Osteoblast (primary cell): ENCODE data around the gene HPCAL4. TPM values are rescaled to one million over a fixed set of nuclear protein-coding genes. Genes with fewer than 3 reads are reported as not detected.

Experiments
- DNase-seq: peaks from one replicate; pipeline ENCODE4 v3.0.0; 2011; ENCODE audit warnings: low spot score, mixed read lengths; ENCODE audit not compliant: insufficient read length; ENCODE audit errors: missing footprints
- H2AFZ ChIP-seq: 2 replicates; pipeline ENCODE4 v1.6.0; 2011; ENCODE audit warnings: mild to moderate bottlenecking, low read length
- H3K27ac ChIP-seq: 2 replicates; pipeline ENCODE4 v1.5.1; 2011; ENCODE audit warnings: mild to moderate bottlenecking, low read depth, low read length, moderate library complexity
- H3K27me3 ChIP-seq: 2 replicates; pipeline ENCODE4 v1.6.0; 2012; ENCODE audit warnings: mild to moderate bottlenecking, control low read depth, inconsistent platforms, low read length, moderate library complexity; ENCODE audit not compliant: insufficient read depth
- H3K36me3 ChIP-seq: 2 replicates; pipeline ENCODE4 v1.5.1; 2011; ENCODE audit warnings: mild to moderate bottlenecking, low read length, control low read depth, moderate library complexity; ENCODE audit not compliant: insufficient read depth
- H3K4me1 ChIP-seq: 2 replicates; pipeline ENCODE4 v1.5.1; 2011; ENCODE audit warnings: mild to moderate bottlenecking, low read length, control low read depth, moderate library complexity; ENCODE audit not compliant: insufficient read depth
- H3K4me2 ChIP-seq: 2 replicates; pipeline ENCODE4 v1.6.0; 2011; ENCODE audit warnings: mild to moderate bottlenecking, low read length; ENCODE audit not compliant: insufficient read depth
- H3K4me3 ChIP-seq: fragments of 200-600 bp; sonication (generic); 3 replicates; pipeline ENCODE4 v1.5.1; 2012; ENCODE audit warnings: mild to moderate bottlenecking, low read length, inconsistent platforms; ENCODE audit not compliant: insufficient read depth
- H3K79me2 ChIP-seq: 2 replicates; pipeline ENCODE4 v1.6.0; 2012; ENCODE audit warnings: mild to moderate bottlenecking, low read length, control low read depth, inconsistent platforms; ENCODE audit not compliant: insufficient read depth
- H3K9me3 ChIP-seq: 2 replicates; pipeline ENCODE4 v1.5.1; 2011; ENCODE audit warnings: low read depth, low read length, control low read depth
- H4K20me1 ChIP-seq: 2 replicates; pipeline ENCODE4 v1.6.0; 2012; ENCODE audit warnings: mild to moderate bottlenecking, low read length, control low read depth; ENCODE audit not compliant: insufficient read depth
- total RNA-seq: library from RNA; depleted of rRNA; stranded (reverse); fragments of >200 nt; gene quantifications from 2 replicates; pipeline ENCODE4 v1.2.3, GENCODE V29; 2012
- TF ChIP-seq, protein P1 (sequence below): IDR thresholded peaks from 2 replicates; pipeline ENCODE4 v1.5.1; 2011; ENCODE audit warnings: mild to moderate bottlenecking, low read depth, low read length, moderate library complexity; ENCODE audit errors: extremely low read depth

HPCAL4 gene
- not detected in 2 replicates for total RNA-seq

DNA sequence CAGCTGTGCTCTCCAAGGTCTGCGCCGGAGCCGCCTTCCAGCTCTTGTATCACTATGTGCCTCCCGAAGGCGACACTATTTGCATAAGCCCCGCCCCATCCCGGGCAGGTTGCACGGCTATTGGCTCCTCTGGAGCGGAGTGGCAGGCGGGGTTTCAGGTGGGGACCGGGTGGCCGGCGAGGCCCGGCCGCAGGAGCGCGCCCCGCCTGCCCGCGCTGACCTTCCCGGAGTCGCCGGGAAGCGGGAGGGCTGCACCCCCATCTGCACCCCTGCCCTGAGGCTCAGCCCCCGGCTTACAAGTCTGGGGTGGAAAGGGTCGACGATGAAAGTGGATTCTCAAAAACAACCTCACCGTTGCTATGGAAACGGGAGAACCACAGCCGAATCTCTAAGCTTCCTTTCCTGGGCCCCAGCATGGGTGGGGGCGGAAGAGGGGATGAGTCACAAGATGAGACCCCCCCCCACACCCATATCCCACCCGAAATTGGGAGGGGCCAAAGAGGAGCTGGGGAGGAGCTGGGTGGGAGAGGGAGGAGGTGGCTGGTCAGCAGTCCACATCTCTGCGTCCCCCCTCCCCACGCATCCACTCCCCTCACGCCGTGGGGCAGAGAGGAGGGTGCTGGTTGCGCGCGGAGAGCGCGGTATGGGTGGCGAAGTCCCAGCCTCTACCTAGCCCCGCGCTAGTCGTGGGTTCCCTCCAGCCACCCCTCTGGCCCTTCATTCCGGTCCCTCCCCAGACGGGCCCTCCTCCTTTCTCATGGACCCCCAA, at the start of gene HPCAL4:
Gene HPCAL4, minus strand, starts transcription at position 51 of the 769 bp plus-strand sequence. CDS start 6,830 bp downstream, outside the sequence.
- Histone ChIP-seq H3K27ac (no peak within 1 kb of the TSS), H3K9me3 (no peaks in the 10 kb centered on the region), H3K4me3 (peak within 1 kb of the TSS; percentile 55), H3K4me2 (peak within 1 kb of the TSS; percentile 62), H2AFZ (no peak within 1 kb of the TSS), H4K20me1 (no peaks in the 10 kb centered on the region), H3K27me3 (peaks cover 82% of the 10 kb centered on the region), H3K79me2 (no peaks in the 10 kb centered on the region), H3K36me3 (no peaks in the 10 kb centered on the region), H3K4me1 (peaks cover 6% of the 10 kb centered on the region)
- TF ChIP-seq, protein P1, sequence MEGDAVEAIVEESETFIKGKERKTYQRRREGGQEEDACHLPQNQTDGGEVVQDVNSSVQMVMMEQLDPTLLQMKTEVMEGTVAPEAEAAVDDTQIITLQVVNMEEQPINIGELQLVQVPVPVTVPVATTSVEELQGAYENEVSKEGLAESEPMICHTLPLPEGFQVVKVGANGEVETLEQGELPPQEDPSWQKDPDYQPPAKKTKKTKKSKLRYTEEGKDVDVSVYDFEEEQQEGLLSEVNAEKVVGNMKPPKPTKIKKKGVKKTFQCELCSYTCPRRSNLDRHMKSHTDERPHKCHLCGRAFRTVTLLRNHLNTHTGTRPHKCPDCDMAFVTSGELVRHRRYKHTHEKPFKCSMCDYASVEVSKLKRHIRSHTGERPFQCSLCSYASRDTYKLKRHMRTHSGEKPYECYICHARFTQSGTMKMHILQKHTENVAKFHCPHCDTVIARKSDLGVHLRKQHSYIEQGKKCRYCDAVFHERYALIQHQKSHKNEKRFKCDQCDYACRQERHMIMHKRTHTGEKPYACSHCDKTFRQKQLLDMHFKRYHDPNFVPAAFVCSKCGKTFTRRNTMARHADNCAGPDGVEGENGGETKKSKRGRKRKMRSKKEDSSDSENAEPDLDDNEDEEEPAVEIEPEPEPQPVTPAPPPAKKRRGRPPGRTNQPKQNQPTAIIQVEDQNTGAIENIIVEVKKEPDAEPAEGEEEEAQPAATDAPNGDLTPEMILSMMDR, result no peak
- DNase-seq, result peak; percentile 96

DNA sequence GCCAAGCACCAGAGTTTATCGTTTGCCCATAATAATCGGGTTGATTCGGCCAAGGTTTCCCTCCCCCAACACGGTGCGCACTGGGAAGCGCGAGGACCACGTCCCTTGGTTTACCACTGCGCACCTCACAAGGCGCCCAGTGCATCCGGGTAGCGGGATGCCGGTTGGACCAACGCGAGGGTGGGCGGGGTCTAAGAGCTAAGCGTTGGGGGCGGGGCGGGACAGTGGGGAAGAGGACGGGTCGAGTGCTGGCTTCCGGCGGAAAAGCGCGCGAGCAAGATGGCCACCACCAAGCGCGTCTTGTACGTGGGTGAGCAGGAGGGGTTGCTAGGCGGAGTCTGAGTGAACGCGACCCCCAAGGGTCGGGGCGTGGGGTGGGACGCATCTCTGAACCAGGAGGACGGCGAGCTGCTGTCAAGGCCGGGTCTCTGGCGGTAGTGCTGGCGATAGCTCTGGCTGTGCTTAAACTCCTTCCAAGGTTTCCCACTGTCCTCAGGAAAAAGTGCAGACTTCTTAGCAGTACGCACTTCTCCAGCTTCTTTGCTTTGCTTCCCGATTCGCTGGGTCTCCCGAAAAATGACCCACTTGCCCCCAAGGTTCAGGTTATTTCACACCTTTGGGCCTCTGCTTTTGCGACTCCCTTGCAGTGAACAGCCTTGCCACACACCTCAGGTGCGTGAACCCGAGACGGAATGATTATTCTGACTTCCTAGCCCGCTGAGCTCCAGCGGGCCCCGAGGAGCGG, 47.6 kb upstream of the HPCAL4 start, which contains the start of gene PPIE:
Gene PPIE, plus strand, starts transcription at position 261 of the 745 bp plus-strand sequence. Its CDS starts 19 bp downstream, at position 280.
- Histone ChIP-seq H3K4me1 (peaks cover 24% of the 10 kb centered on the region), H3K27ac (peak within 1 kb of the TSS; percentile 82), H3K9me3 (no peaks in the 10 kb centered on the region), H3K36me3 (peaks cover 27% of the 10 kb centered on the region), H4K20me1 (no peaks in the 10 kb centered on the region), H2AFZ (peak within 1 kb of the TSS; percentile 98), H3K27me3 (peaks cover 8% of the 10 kb centered on the region), H3K4me2 (peak within 1 kb of the TSS; percentile 93), H3K79me2 (peaks cover 22% of the 10 kb centered on the region), H3K4me3 (peak within 1 kb of the TSS; percentile 86)
- TF ChIP-seq, protein P1, result no peak
- DNase-seq, result peak; percentile 88

DNA sequence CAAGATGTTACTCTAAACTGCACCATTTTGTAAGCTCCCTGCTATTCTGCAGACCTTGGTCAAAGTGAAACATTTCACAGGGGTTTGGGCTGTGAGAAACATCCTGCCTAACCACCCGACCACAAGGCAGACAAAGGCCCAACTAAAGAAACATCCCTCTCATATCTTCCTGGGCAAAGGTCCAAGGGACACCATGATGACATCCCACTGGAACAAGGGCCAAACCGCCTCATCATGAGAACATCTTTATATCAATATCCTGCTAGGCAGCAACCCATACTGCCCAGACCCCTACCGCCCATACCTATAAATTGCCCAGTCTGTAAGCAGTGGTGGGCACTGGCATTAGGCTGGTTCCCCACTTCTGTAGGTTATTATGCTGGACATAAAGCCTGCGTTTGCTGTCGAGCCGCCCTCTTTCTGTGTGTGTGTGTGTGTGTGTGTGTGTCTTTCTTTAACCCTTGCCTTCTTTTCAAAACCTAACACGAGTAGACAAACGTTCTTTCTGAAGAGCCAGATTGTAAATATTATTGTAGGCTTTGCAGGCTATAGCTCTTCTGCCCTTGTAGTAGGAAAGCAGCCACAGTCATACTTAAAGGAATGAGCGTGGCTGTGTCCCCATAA, 46.4 kb upstream of the HPCAL4 start:
- peak overlapping the region; percentile 82 for H3K27ac ChIP-seq
- no peaks in the 10 kb centered on the region for H3K9me3 ChIP-seq
- no peak for DNase-seq
- H3K4me3 ChIP-seq, result no peak overlapping the region
- H3K79me2 ChIP-seq, result peaks cover 22% of the 10 kb centered on the region
- H3K36me3 ChIP-seq, result peaks cover 15% of the 10 kb centered on the region
- H3K4me1 ChIP-seq, result peaks cover 28% of the 10 kb centered on the region
- H3K4me2 ChIP-seq, result peak overlapping the region; percentile 50
- H3K27me3 ChIP-seq, result peaks cover 9% of the 10 kb centered on the region
- TF ChIP-seq, protein P1, result no peak
- H2AFZ ChIP-seq, result peak overlapping the region; percentile 19
- H4K20me1 ChIP-seq, result no peaks in the 10 kb centered on the region
